ENCODE data around the gene VIM. TPM values are rescaled to one million over a fixed set of nuclear protein-coding genes. Genes with fewer than 3 reads are reported as not detected.

Gene VIM
- total RNA-seq, 1 experiment from 2014 or later, result 7.2 TPM

- Histone ChIP-seq H2AFZ (ENCODE audit: low read depth, low read length, poor library complexity, severe bottlenecking) (no peak overlapping the region), H3K9me3 (ENCODE audit: control insufficient read depth in 1 of 2, insufficient read depth in 1 of 2, low read depth in 1 of 2, low read length in 2 of 2) (no peaks in the 10 kb centered on the region), H3K27me3 (ENCODE audit: insufficient read depth, low read length) (no peaks in the 10 kb centered on the region), H3K9ac (ENCODE audit: low read length) (no peak overlapping the region), H3K36me3 (ENCODE audit: control insufficient read depth in 1 of 2, insufficient read depth in 2 of 2, low read length in 2 of 2) (no peaks in the 10 kb centered on the region), H3K9me2 (ENCODE audit: insufficient read depth) (no peaks in the 10 kb centered on the region), H4K20me1 (ENCODE audit: insufficient read depth) (no peaks in the 10 kb centered on the region), H3K4me2 (ENCODE audit: low read length) (no peak overlapping the region), H3K79me2 (ENCODE audit: insufficient read depth, low read length) (no peaks in the 10 kb centered on the region), H3K4me1 (ENCODE audit: control insufficient read depth in 1 of 2, insufficient read depth in 2 of 2, low read length in 2 of 2) (peaks cover 17 to 25% of the 10 kb centered on the region in 2 experiments), H3K27ac (ENCODE audit: low read depth, low read length) (no peak overlapping the region), H3K4me3 (replicated peaks in 1 of 2; ENCODE audit: low read depth in 1 of 2, low read length in 2 of 2) (no peak overlapping the region)
- no TSS peak for BruUV-seq (replicated peaks)
- ChIA-PET CTCF (no interaction called here), RAD21 (ENCODE audit: low non-redundant PET in 1 of 2, low total read pairs in 2 of 2, uncharacterized antibody in 2 of 2, unreplicated experiment in 2 of 2) (no interaction called here), POLR2A (no interaction called here)
- DNase-seq (ENCODE audit: low read depth, low spot score) (no peak), ATAC-seq (no peak)
- no peak for TF ChIP-seq ELF1 (IDR thresholded peaks at IDR 0.05; ENCODE audit: borderline replicate concordance, low read depth)
- no peak for TF ChIP-seq ZNF274 (IDR thresholded peaks at IDR 0.05; ENCODE audit: low read depth, low read length)
- TF ChIP-seq SP1 (IDR thresholded peaks at IDR 0.05; ENCODE audit: low read depth), result no peak
- no peak for TF ChIP-seq TCF7L2 (IDR thresholded peaks at IDR 0.05; ENCODE audit: borderline replicate concordance, extremely low read depth, insufficient read depth, insufficient read length)
- TF ChIP-seq CEBPB (IDR thresholded peaks at IDR 0.05; ENCODE audit: low read depth), result no peak
- TF ChIP-seq ZBTB33 (IDR thresholded peaks at IDR 0.05; ENCODE audit: extremely low read depth, insufficient replicate concordance, low read length), result no peak
- no peak for TF ChIP-seq EZH2 (IDR thresholded peaks at IDR 0.05)
- no peak for TF ChIP-seq SIN3A (IDR thresholded peaks at IDR 0.05; ENCODE audit: low read depth)
- TF ChIP-seq SRF (IDR thresholded peaks at IDR 0.05; ENCODE audit: low read depth), result no peak
- TF ChIP-seq RAD21 (IDR thresholded peaks at IDR 0.05; ENCODE audit: low read depth), result no peak
- no peak for TF ChIP-seq YY1 (IDR thresholded peaks at IDR 0.05; ENCODE audit: extremely low read depth, insufficient replicate concordance, low read depth, low read length)
- no peak for TF ChIP-seq POLR2AphosphoS5 (IDR thresholded peaks at IDR 0.05; ENCODE audit: low read depth, low read length)
- no peak for TF ChIP-seq ATF3 (IDR thresholded peaks at IDR 0.05)
- no peak for TF ChIP-seq EGR1 (IDR thresholded peaks at IDR 0.05; ENCODE audit: low read depth)
- no peak for TF ChIP-seq CBX3 (IDR thresholded peaks at IDR 0.05; ENCODE audit: low read depth)
- TF ChIP-seq POLR2A (IDR thresholded peaks at IDR 0.05; ENCODE audit: borderline replicate concordance, extremely low read depth, insufficient read depth, insufficient read length), result no peak
- no peak for TF ChIP-seq JUND (IDR thresholded peaks at IDR 0.05)
- TF ChIP-seq REST (IDR thresholded peaks at IDR 0.05; ENCODE audit: low read depth), result no peak
- TF ChIP-seq EZH2phosphoT487 (IDR thresholded peaks at IDR 0.05; ENCODE audit: borderline replicate concordance), result no peak
- intact Hi-C loops (cut with micrococcal nuclease), result loop anchor here (10.0 kb wide), 1 partner anchor 169 kb away; no protein-coding TSS in a partner anchor
Observed at GRCh38 chr10:17233286-17233991, 5.4 kb downstream of the VIM start.

All from HCT116 (cell line).